CD4-positive, alpha-beta T cell (primary cell): ENCODE results near the gene CDH2. TPM values are rescaled to one million over a fixed set of nuclear protein-coding genes. Genes with fewer than 3 reads are reported as not detected.

Source experiments
- ATAC-seq: fragments of 200-7000 bp; cut with Tn5 transposase; one replicate; pipeline ENCODE4 v1.10.0; 2022; ENCODE audit warnings: mild to moderate bottlenecking; ENCODE audit not compliant: poor library complexity
- CTCF ChIA-PET: fragments of 350-600 bp; sonication (Branson Sonifier 250); formaldehyde crosslinking; loops from one replicate; lab custom pipeline; 2021; ENCODE audit warnings: antibody characterized with exemption, inconsistent platforms; lab: Charles Lee
- POLR2A ChIA-PET: fragments of 350-600 bp; sonication (Branson Sonifier 250); formaldehyde crosslinking; loops from one replicate; lab custom pipeline; 2021; ENCODE audit warnings: antibody characterized with exemption, inconsistent platforms; lab: Charles Lee
- DNase-seq, 14 experiments: peaks; one replicate each; pipeline ENCODE4 v3.0.0-alpha.2; 2013 to 2020; ENCODE audit warnings: mixed read lengths in 2 of 14
- H3K27ac ChIP-seq, 2 donors: one replicate each; pipeline versions ENCODE4 v1.5.1 to v1.7.0; 2013; ENCODE audit warnings: low read length in 2 of 2, low read depth in 1 of 2, mild to moderate bottlenecking in 1 of 2
- H3K27me3 ChIP-seq, 2 experiments: 1 replicate in 1 of 2; 2 replicates in 1 of 2; pipeline versions ENCODE4 v1.6.1 to v1.7.0; 2013; ENCODE audit warnings: low read length in 2 of 2, control low read depth in 1 of 2, mild to moderate bottlenecking in 1 of 2, moderate library complexity in 1 of 2; ENCODE audit not compliant: insufficient read depth in 2 of 2, control insufficient read depth in 1 of 2
- H3K36me3 ChIP-seq: one replicate; pipeline ENCODE4 v1.6.1; 2013; ENCODE audit warnings: low read length, control low read depth; ENCODE audit not compliant: insufficient read depth
- H3K4me1 ChIP-seq: one replicate; pipeline ENCODE4 v1.6.1; 2013; ENCODE audit warnings: low read length, control low read depth; ENCODE audit not compliant: insufficient read depth
- H3K4me3 ChIP-seq: one replicate; pipeline ENCODE4 v1.5.1; 2013; ENCODE audit warnings: mild to moderate bottlenecking, low read length, moderate library complexity
- H3K9me3 ChIP-seq, 2 experiments: 1 replicate in 1 of 2; 2 replicates in 1 of 2; pipeline versions ENCODE4 v1.6.1 to v1.7.0; 2013; ENCODE audit warnings: low read length in 2 of 2, mild to moderate bottlenecking in 2 of 2, control low read depth in 1 of 2, moderate library complexity in 1 of 2; ENCODE audit not compliant: control insufficient read depth in 1 of 2, insufficient read depth in 1 of 2
- H3K27ac Mint-ChIP-seq: one replicate; pipeline ENCODE4 v1.8.0; 2020; ENCODE audit warnings: mixed read lengths
- H3K27me3 Mint-ChIP-seq: one replicate; pipeline ENCODE4 v1.8.0; 2021; ENCODE audit warnings: mixed read lengths
- H3K36me3 Mint-ChIP-seq: one replicate; pipeline ENCODE4 v1.8.0; 2021; ENCODE audit warnings: low read depth, mixed read lengths
- H3K4me1 Mint-ChIP-seq: one replicate; pipeline ENCODE4 v1.8.0; 2021; ENCODE audit warnings: low read depth, mixed read lengths
- H3K4me3 Mint-ChIP-seq: one replicate; pipeline ENCODE4 v1.8.0; 2020; ENCODE audit warnings: mild to moderate bottlenecking, mixed read lengths
- H3K9me3 Mint-ChIP-seq: one replicate; pipeline ENCODE4 v1.8.0; 2020; ENCODE audit warnings: mixed read lengths
- CTCF ChIP-seq: fragments of 200-600 bp; IDR thresholded peaks from one replicate; pipeline ENCODE4 v1.8.0; 2022; ENCODE audit warnings: antibody characterized with exemption, mild to moderate bottlenecking
- intact Hi-C, 2 experiments: fragments of 100-400 bp; cut with DNase I in 1 of 2; cut with micrococcal nuclease in 1 of 2; formaldehyde crosslinking; loops; one replicate each; pipeline versions ENCODE4 v1.15.1 to v1.9.0; 2023 to 2025; cut with DNase I, micrococcal nuclease
- total RNA-seq, 174 experiments: library from RNA in 2 of 174; stranded (reverse) in 2 of 174; gene quantifications; one replicate each; pipeline ENCODE4 v1.2.3 and lab custom pipeline; 2021 to 2026

CDH2 gene
- total RNA-seq, 2 experiments from 2014 or later = not detected

GRCh38 chr18:28041366-28041765 lies 135.6 kb downstream of the CDH2 start:
- no peak for TF ChIP-seq CTCF
- Mint-ChIP-seq H3K4me3 (no peak overlapping the region), H3K4me1 (no peaks in the 10 kb centered on the region), H3K36me3 (no peaks in the 10 kb centered on the region), H3K27ac (no peak overlapping the region), H3K9me3 (peaks cover 2% of the 10 kb centered on the region), H3K27me3 (no peaks in the 10 kb centered on the region)
- no peaks in the 10 kb centered on the region for H3K27me3 ChIP-seq
- ATAC-seq = no peak
- H3K4me3 ChIP-seq = no peak overlapping the region
- intact Hi-C loops = no loop called here
- no peaks in the 10 kb centered on the region for H3K4me1 ChIP-seq
- H3K27ac ChIP-seq = no peak overlapping the region
- ChIA-PET POLR2A (no interaction called here), CTCF (no interaction called here)
- H3K36me3 ChIP-seq = no peaks in the 10 kb centered on the region
- H3K9me3 ChIP-seq = peaks cover 0 to 4% of the 10 kb centered on the region in 2 experiments
- DNase-seq = no peak

- H3K36me3 Mint-ChIP-seq = no peaks in the 10 kb centered on the region
- peaks cover 2% of the 10 kb centered on the region for H3K9me3 Mint-ChIP-seq
Observed at GRCh38 chr18:28040716-28041115, 136.2 kb downstream of the CDH2 start.

GRCh38 chr18:28040211-28040610 lies 136.7 kb downstream of the CDH2 start:
- H3K27me3 ChIP-seq = no peaks in the 10 kb centered on the region
- CTCF ChIA-PET = no interaction called here

More at GRCh38 chr18:28040716-28041115, 136.2 kb downstream of the CDH2 start:
- Histone ChIP-seq H3K4me1 (no peaks in the 10 kb centered on the region), H3K4me3 (no peak overlapping the region), H3K27me3 (no peaks in the 10 kb centered on the region), H3K9me3 (peaks cover 0 to 4% of the 10 kb centered on the region in 2 experiments), H3K27ac (no peak overlapping the region), H3K36me3 (no peaks in the 10 kb centered on the region)
- no peak for DNase-seq
- H3K27ac Mint-ChIP-seq = no peak overlapping the region
- no peaks in the 10 kb centered on the region for H3K27me3 Mint-ChIP-seq
- H3K4me1 Mint-ChIP-seq = no peaks in the 10 kb centered on the region
- ChIA-PET POLR2A (no interaction called here), CTCF (no interaction called here)
- no peak overlapping the region for H3K4me3 Mint-ChIP-seq
- intact Hi-C loops = no loop called here
- TF ChIP-seq CTCF = no peak
- ATAC-seq = no peak

More at GRCh38 chr18:28040211-28040610, 136.7 kb downstream of the CDH2 start:
- Mint-ChIP-seq H3K9me3 (peaks cover 3% of the 10 kb centered on the region), H3K27ac (no peak overlapping the region), H3K4me3 (no peak overlapping the region), H3K27me3 (no peaks in the 10 kb centered on the region), H3K4me1 (no peaks in the 10 kb centered on the region), H3K36me3 (no peaks in the 10 kb centered on the region)
- Histone ChIP-seq H3K4me1 (no peaks in the 10 kb centered on the region), H3K4me3 (no peak overlapping the region), H3K36me3 (no peaks in the 10 kb centered on the region), H3K9me3 (peaks cover 0 to 4% of the 10 kb centered on the region in 2 experiments), H3K27ac (no peak overlapping the region)
- POLR2A ChIA-PET = no interaction called here
- no peak for DNase-seq
- no peak for ATAC-seq
- intact Hi-C loops = no loop called here
- no peak for TF ChIP-seq CTCF
